ENCODE data around the gene RIPPLY3.

RIPPLY3 gene

GRCh38 chr21:37017951-37018679 is 11.6 kb downstream of the RIPPLY3 start:
- DNase-seq: no peak
- no peak overlapping the region for H3K27ac ChIP-seq (ENCODE audit: low read depth, low read length)
- no peak overlapping the region for H3K4me3 ChIP-seq (ENCODE audit: low read length)
- no peak overlapping the region for H2AK5ac ChIP-seq (ENCODE audit: low read length)
- H3K4me2 ChIP-seq (ENCODE audit: low read length): no peak overlapping the region
- no peak overlapping the region for H2BK5ac ChIP-seq (ENCODE audit: low read length)
- no CpG with 5 or more reads among the region's 13 CpGs for WGBS (ENCODE audit: extremely low coverage, insufficient coverage, low lambda C conversion rate)
- H3K4me1 ChIP-seq (ENCODE audit: control insufficient read depth, low read depth, low read length): no peaks in the 10 kb centered on the region
- H3K56ac ChIP-seq (ENCODE audit: low read length): no peak overlapping the region
- no peak overlapping the region for H3K23ac ChIP-seq (ENCODE audit: low read length)
- H3K27me3 ChIP-seq (ENCODE audit: insufficient read depth, low read length, poor library complexity): no peaks in the 10 kb centered on the region
- no peak overlapping the region for H3K9ac ChIP-seq (ENCODE audit: low read length)
- no peak overlapping the region for H2BK15ac ChIP-seq (replicated peaks; ENCODE audit: low read depth)
- H4K8ac ChIP-seq (ENCODE audit: low read depth, low read length): no peak overlapping the region
- H3K4ac ChIP-seq (ENCODE audit: low read depth, low read length): no peak overlapping the region
- no peaks in the 10 kb centered on the region for H3K79me1 ChIP-seq (ENCODE audit: low read length)
- H3K36me3 ChIP-seq (ENCODE audit: control insufficient read depth, insufficient read depth, low read length): no peaks in the 10 kb centered on the region
- H3K79me2 ChIP-seq (ENCODE audit: control insufficient read depth, insufficient read depth, low read length): no peaks in the 10 kb centered on the region
- H4K5ac ChIP-seq (ENCODE audit: low read length): no peak overlapping the region
- no peak overlapping the region for H3K18ac ChIP-seq (ENCODE audit: low read length)
- no peak overlapping the region for H2BK120ac ChIP-seq (ENCODE audit: low read depth, low read length)

GRCh38 chr21:37026499-37026898 is 20.0 kb downstream of the RIPPLY3 start:
- no peak overlapping the region for H2BK5ac ChIP-seq (ENCODE audit: low read length)

GRCh38 chr21:37028570-37028969 is 22.1 kb downstream of the RIPPLY3 start:
- Histone ChIP-seq H2AK5ac (ENCODE audit: low read length) (no peak overlapping the region), H3K23ac (ENCODE audit: low read length) (no peak overlapping the region), H2BK5ac (ENCODE audit: low read length) (no peak overlapping the region), H3K4me3 (ENCODE audit: low read length) (no peak overlapping the region), H3K4me2 (ENCODE audit: low read length) (no peak overlapping the region), H4K8ac (ENCODE audit: low read depth, low read length) (no peak overlapping the region), H3K27ac (ENCODE audit: low read depth, low read length) (no peak overlapping the region), H2BK15ac (replicated peaks; ENCODE audit: low read depth) (no peak overlapping the region), H3K36me3 (ENCODE audit: control insufficient read depth, insufficient read depth, low read length) (no peaks in the 10 kb centered on the region), H3K56ac (ENCODE audit: low read length) (no peak overlapping the region), H2BK120ac (ENCODE audit: low read depth, low read length) (no peak overlapping the region), H4K5ac (ENCODE audit: low read length) (no peak overlapping the region), H3K4me1 (ENCODE audit: control insufficient read depth, low read depth, low read length) (no peaks in the 10 kb centered on the region), H3K79me1 (ENCODE audit: low read length) (no peaks in the 10 kb centered on the region), H3K79me2 (ENCODE audit: control insufficient read depth, insufficient read depth, low read length) (no peaks in the 10 kb centered on the region), H3K18ac (ENCODE audit: low read length) (no peak overlapping the region), H3K4ac (ENCODE audit: low read depth, low read length) (no peak overlapping the region), H3K9ac (ENCODE audit: low read length) (no peak overlapping the region), H3K27me3 (ENCODE audit: insufficient read depth, low read length, poor library complexity) (no peaks in the 10 kb centered on the region)
- WGBS (ENCODE audit: extremely low coverage, insufficient coverage, low lambda C conversion rate): no CpG with 5 or more reads among the region's 4 CpGs
- no peak for DNase-seq

More at GRCh38 chr21:37026499-37026898, 20.0 kb downstream of the RIPPLY3 start:
- no peak overlapping the region for H3K4ac ChIP-seq (ENCODE audit: low read depth, low read length)
- no peak overlapping the region for H3K23ac ChIP-seq (ENCODE audit: low read length)
- no peak overlapping the region for H3K18ac ChIP-seq (ENCODE audit: low read length)
- H3K79me1 ChIP-seq (ENCODE audit: low read length): no peaks in the 10 kb centered on the region
- H3K27ac ChIP-seq (ENCODE audit: low read depth, low read length): no peak overlapping the region
- H3K56ac ChIP-seq (ENCODE audit: low read length): no peak overlapping the region
- no peak for DNase-seq
- no peak overlapping the region for H3K4me3 ChIP-seq (ENCODE audit: low read length)
- H2BK120ac ChIP-seq (ENCODE audit: low read depth, low read length): no peak overlapping the region
- H3K9ac ChIP-seq (ENCODE audit: low read length): no peak overlapping the region
- no peaks in the 10 kb centered on the region for H3K36me3 ChIP-seq (ENCODE audit: control insufficient read depth, insufficient read depth, low read length)
- H3K4me1 ChIP-seq (ENCODE audit: control insufficient read depth, low read depth, low read length): no peaks in the 10 kb centered on the region
- no peak overlapping the region for H4K8ac ChIP-seq (ENCODE audit: low read depth, low read length)
- no peak overlapping the region for H4K5ac ChIP-seq (ENCODE audit: low read length)
- H3K27me3 ChIP-seq (ENCODE audit: insufficient read depth, low read length, poor library complexity): no peaks in the 10 kb centered on the region
- H2AK5ac ChIP-seq (ENCODE audit: low read length): no peak overlapping the region
- no peak overlapping the region for H3K4me2 ChIP-seq (ENCODE audit: low read length)
- H3K79me2 ChIP-seq (ENCODE audit: control insufficient read depth, insufficient read depth, low read length): no peaks in the 10 kb centered on the region
- no CpG with 5 or more reads among the region's 4 CpGs for WGBS (ENCODE audit: extremely low coverage, insufficient coverage, low lambda C conversion rate)
- H2BK15ac ChIP-seq (replicated peaks; ENCODE audit: low read depth): no peak overlapping the region

GRCh38 chr21:37030864-37031263 is 24.4 kb downstream of the RIPPLY3 start:
- Histone ChIP-seq H2BK15ac (replicated peaks; ENCODE audit: low read depth) (no peak overlapping the region), H3K18ac (ENCODE audit: low read length) (no peak overlapping the region), H3K9ac (ENCODE audit: low read length) (no peak overlapping the region), H3K27ac (ENCODE audit: low read depth, low read length) (no peak overlapping the region), H3K23ac (ENCODE audit: low read length) (no peak overlapping the region), H3K4me3 (ENCODE audit: low read length) (no peak overlapping the region), H2AK5ac (ENCODE audit: low read length) (no peak overlapping the region), H4K8ac (ENCODE audit: low read depth, low read length) (no peak overlapping the region), H3K27me3 (ENCODE audit: insufficient read depth, low read length, poor library complexity) (no peaks in the 10 kb centered on the region), H3K4me2 (ENCODE audit: low read length) (no peak overlapping the region), H3K79me1 (ENCODE audit: low read length) (no peaks in the 10 kb centered on the region), H2BK120ac (ENCODE audit: low read depth, low read length) (no peak overlapping the region), H3K79me2 (ENCODE audit: control insufficient read depth, insufficient read depth, low read length) (no peaks in the 10 kb centered on the region), H3K36me3 (ENCODE audit: control insufficient read depth, insufficient read depth, low read length) (no peaks in the 10 kb centered on the region), H3K4ac (ENCODE audit: low read depth, low read length) (no peak overlapping the region), H2BK5ac (ENCODE audit: low read length) (no peak overlapping the region), H3K56ac (ENCODE audit: low read length) (no peak overlapping the region), H3K4me1 (ENCODE audit: control insufficient read depth, low read depth, low read length) (no peaks in the 10 kb centered on the region), H4K5ac (ENCODE audit: low read length) (no peak overlapping the region)
- no peak for DNase-seq
- no CpG with 5 or more reads among the region's 4 CpGs for WGBS (ENCODE audit: extremely low coverage, insufficient coverage, low lambda C conversion rate)

- H3K27ac ChIP-seq (ENCODE audit: low read depth, low read length): no peak overlapping the region
- H2AK5ac ChIP-seq (ENCODE audit: low read length): no peak overlapping the region
- no peak overlapping the region for H3K18ac ChIP-seq (ENCODE audit: low read length)
- H2BK120ac ChIP-seq (ENCODE audit: low read depth, low read length): no peak overlapping the region
- no peak overlapping the region for H4K8ac ChIP-seq (ENCODE audit: low read depth, low read length)
- no peak overlapping the region for H3K4me2 ChIP-seq (ENCODE audit: low read length)
- H3K4me1 ChIP-seq (ENCODE audit: control insufficient read depth, low read depth, low read length): no peaks in the 10 kb centered on the region
- WGBS (ENCODE audit: extremely low coverage, insufficient coverage, low lambda C conversion rate): no CpG with 5 or more reads among the region's 5 CpGs
- no peak overlapping the region for H3K4me3 ChIP-seq (ENCODE audit: low read length)
- no peak overlapping the region for H2BK15ac ChIP-seq (replicated peaks; ENCODE audit: low read depth)
- H3K27me3 ChIP-seq (ENCODE audit: insufficient read depth, low read length, poor library complexity): no peaks in the 10 kb centered on the region
- H4K5ac ChIP-seq (ENCODE audit: low read length): no peak overlapping the region
- H3K4ac ChIP-seq (ENCODE audit: low read depth, low read length): no peak overlapping the region
- H2BK5ac ChIP-seq (ENCODE audit: low read length): no peak overlapping the region
- no peak overlapping the region for H3K23ac ChIP-seq (ENCODE audit: low read length)
- no peaks in the 10 kb centered on the region for H3K36me3 ChIP-seq (ENCODE audit: control insufficient read depth, insufficient read depth, low read length)
- no peak for DNase-seq
- no peaks in the 10 kb centered on the region for H3K79me2 ChIP-seq (ENCODE audit: control insufficient read depth, insufficient read depth, low read length)
- no peak overlapping the region for H3K56ac ChIP-seq (ENCODE audit: low read length)
- H3K79me1 ChIP-seq (ENCODE audit: low read length): no peaks in the 10 kb centered on the region
- H3K9ac ChIP-seq (ENCODE audit: low read length): no peak overlapping the region
Observed at GRCh38 chr21:37032293-37032692, 25.8 kb downstream of the RIPPLY3 start.

Data from mesendoderm (in vitro differentiated cells).